ENCODE results near the gene PIK3C3.

- TF ChIP-seq EZH2 (IDR thresholded peaks at IDR 0.05; ENCODE audit: borderline replicate concordance, insufficient read depth, low read length, poor library complexity, severe bottlenecking) (no peak), CTCF (IDR thresholded peaks at IDR 0.05; ENCODE audit: poor library complexity, severe bottlenecking) (no peak), REST (IDR thresholded peaks at IDR 0.05; ENCODE audit: borderline replicate concordance) (no peak), EP300 (conservative IDR thresholded peaks at IDR 0.05; ENCODE audit: poor library complexity, severe bottlenecking) (no peak), MXI1 (conservative IDR thresholded peaks at IDR 0.05; ENCODE audit: poor library complexity, severe bottlenecking) (no peak), TAF1 (IDR thresholded peaks at IDR 0.05; ENCODE audit: low read depth) (no peak)
Measured at GRCh38 chr18:41975284-41975683, 20.2 kb downstream of the PIK3C3 start.

Data from neural cell (in vitro differentiated cells).